Small intestine (tissue), 7 donors: ENCODE data around the gene PLK4. TPM values are rescaled to one million over a fixed set of nuclear protein-coding genes. Genes with fewer than 3 reads are reported as not detected.
"Not testable (repeated sequence)": the region's sequence is repeated elsewhere in the genome, so short reads cannot be mapped to it uniquely, and the experiment has no call there.

Experiments
- DNase-seq, 2 donors: peaks; one replicate each; pipeline versions ENCODE4 v3.0.0 to v3.0.0-alpha.2; 2013
- FAIRE-seq: peaks from 2 replicates; lab custom pipeline; 2012; peaks lifted over from hg19 to GRCh38; lab: Jason Lieb, UNC
- H3K27ac ChIP-seq, 3 donors: one replicate each; pipeline ENCODE4 v1.5.1; 2013; ENCODE audit warnings: low read length in 2 of 3, mild to moderate bottlenecking in 2 of 3, control low read depth in 1 of 3, inconsistent platforms in 1 of 3, low read depth in 1 of 3, moderate library complexity in 1 of 3
- H3K27me3 ChIP-seq, 3 donors: one replicate each; pipeline ENCODE4 v1.6.1; 2013; ENCODE audit warnings: low read length in 3 of 3, inconsistent platforms in 1 of 3; ENCODE audit not compliant: control insufficient read depth in 3 of 3, insufficient read depth in 3 of 3
- H3K36me3 ChIP-seq, 3 donors: one replicate each; pipeline ENCODE4 v1.6.1; 2013; ENCODE audit warnings: low read length in 3 of 3, inconsistent platforms in 1 of 3, low read depth in 1 of 3, mild to moderate bottlenecking in 1 of 3, moderate library complexity in 1 of 3; ENCODE audit not compliant: control insufficient read depth in 3 of 3, insufficient read depth in 2 of 3
- H3K4me1 ChIP-seq, 3 donors: one replicate each; pipeline ENCODE4 v1.6.1; 2013; ENCODE audit warnings: low read length in 2 of 3, inconsistent platforms in 1 of 3, low read depth in 1 of 3, mild to moderate bottlenecking in 1 of 3, moderate library complexity in 1 of 3; ENCODE audit not compliant: control insufficient read depth in 3 of 3, insufficient read depth in 2 of 3
- H3K4me3 ChIP-seq, 3 donors: one replicate each; pipeline ENCODE4 v1.5.1; 2013; ENCODE audit warnings: low read length in 3 of 3, control low read depth in 1 of 3, inconsistent platforms in 1 of 3, low read depth in 1 of 3, mild to moderate bottlenecking in 1 of 3, moderate library complexity in 1 of 3
- H3K9me3 ChIP-seq, 2 donors: one replicate each; pipeline ENCODE4 v1.6.1; 2013; ENCODE audit warnings: low read depth in 1 of 2, low read length in 1 of 2; ENCODE audit not compliant: control insufficient read depth in 2 of 2, insufficient read depth in 1 of 2
- WGBS, 3 donors: extraction: QIAGEN DNeasy Blood & Tissue Kit; methylation state at CpG; one replicate each; pipeline ENCODE4 v1.1.7; 2013; 5-methylcytosine and 5-hydroxymethylcytosine counted together
- polyA plus RNA-seq, 4 donors: library from polyadenylated mRNA; stranded (reverse) in 3 of 4; unstranded in 1 of 4; fragments of 200-250 nt in 3 of 4; fragments of 120-200 nt in 1 of 4; gene quantifications; one replicate each; pipeline versions ENCODE4 v1.2.1 to v1.2.3, GENCODE V29; 2013
- donor health status: healthy with polysubstance abuse.
- donor health status: control.
- donor health status: control.
- donor health status: Bipolar disorder and iron deficiency.
- donor health status: healthy.

PLK4 gene
- polyA plus RNA-seq, 4 donors, result 1.1 to 9.5 (median 5.0) TPM

DNA sequence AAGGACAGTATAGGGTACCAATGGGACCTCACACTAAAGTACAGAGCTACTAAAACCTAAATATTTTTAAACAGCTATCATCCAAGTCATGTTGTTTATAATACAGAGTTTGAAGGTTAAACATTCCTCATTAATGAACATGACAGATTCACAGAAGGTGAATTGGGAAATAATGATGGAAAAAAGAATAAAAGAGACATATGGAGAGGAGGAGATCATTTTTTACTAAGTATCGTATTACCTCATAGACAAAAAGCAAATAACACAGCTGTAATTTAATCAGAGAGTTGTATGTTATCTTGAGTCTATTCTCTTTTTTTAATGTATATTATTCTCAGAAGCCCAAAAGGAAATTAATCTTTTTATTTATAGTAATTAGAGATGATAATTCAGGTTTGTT lies 7.9 kb downstream of the PLK4 start:
- Histone ChIP-seq H3K9me3 (no peaks in the 10 kb centered on the region), H3K36me3 (peaks cover 0 to 8% (median 3%) of the 10 kb centered on the region in 3 donors), H3K4me1 (no peaks in the 10 kb centered on the region), H3K4me3 (no peak overlapping the region), H3K27ac (no peak overlapping the region), H3K27me3 (no peaks in the 10 kb centered on the region)
- FAIRE-seq, result no peak
- no peak for DNase-seq
- WGBS, 3 donors, result 92 to 100% (median 97%) methylated on average over 1 of the region's 1 CpG

DNA sequence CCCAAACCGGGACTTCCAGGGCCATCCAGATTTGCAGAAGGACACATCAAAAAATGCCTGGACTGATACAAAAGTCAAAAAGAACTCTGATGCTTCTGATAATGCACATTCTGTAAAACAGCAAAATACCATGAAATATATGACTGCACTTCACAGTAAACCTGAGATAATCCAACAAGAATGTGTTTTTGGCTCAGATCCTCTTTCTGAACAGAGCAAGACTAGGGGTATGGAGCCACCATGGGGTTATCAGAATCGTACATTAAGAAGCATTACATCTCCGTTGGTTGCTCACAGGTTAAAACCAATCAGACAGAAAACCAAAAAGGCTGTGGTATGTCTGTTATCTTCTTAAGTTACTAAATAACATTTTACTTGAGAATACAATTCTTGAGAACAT lies 9.2 kb downstream of the PLK4 start:
- 87 to 96% (median 90%) methylated on average over 3 of the region's 3 CpGs for WGBS, 3 donors
- no peaks in the 10 kb centered on the region for H3K4me1 ChIP-seq
- H3K27me3 ChIP-seq, result no peaks in the 10 kb centered on the region
- FAIRE-seq (no peak), DNase-seq (no peak)
- H3K4me3 ChIP-seq, result no peak overlapping the region
- peaks cover 0 to 5% (median 3%) of the 10 kb centered on the region in 3 donors for H3K36me3 ChIP-seq
- H3K9me3 ChIP-seq, result no peaks in the 10 kb centered on the region
- H3K27ac ChIP-seq, result no peak overlapping the region

DNA sequence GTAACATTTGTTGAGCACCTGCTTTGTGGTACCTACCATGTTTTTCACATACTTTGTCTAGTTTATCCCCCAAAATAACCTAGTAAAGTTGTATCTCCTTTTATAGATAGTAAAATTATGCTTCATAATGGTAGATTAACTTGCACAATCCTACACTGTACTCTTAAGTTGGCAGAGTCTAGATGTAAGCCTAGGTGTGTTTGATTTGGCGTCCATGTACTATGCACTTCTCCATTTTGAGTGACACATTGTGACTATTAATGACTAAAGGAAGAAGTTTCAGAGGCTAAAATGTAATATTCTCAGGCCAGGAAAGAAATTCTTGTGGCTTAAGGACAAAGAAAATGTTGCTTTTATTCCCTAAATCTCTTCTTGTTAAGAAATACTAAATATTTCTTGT lies 15.4 kb downstream of the PLK4 start:
- DNase-seq (no peak), FAIRE-seq (no peak)
- 88 to 97% (median 90%) methylated on average over 1 of the region's 1 CpG for WGBS, 3 donors
- H3K27ac ChIP-seq, result no peak overlapping the region
- no peaks in the 10 kb centered on the region for H3K27me3 ChIP-seq
- H3K9me3 ChIP-seq, result no peaks in the 10 kb centered on the region
- no peak overlapping the region for H3K4me3 ChIP-seq
- peaks cover 0 to 5% (median 0%) of the 10 kb centered on the region in 3 donors for H3K36me3 ChIP-seq
- H3K4me1 ChIP-seq, result no peaks in the 10 kb centered on the region

DNA sequence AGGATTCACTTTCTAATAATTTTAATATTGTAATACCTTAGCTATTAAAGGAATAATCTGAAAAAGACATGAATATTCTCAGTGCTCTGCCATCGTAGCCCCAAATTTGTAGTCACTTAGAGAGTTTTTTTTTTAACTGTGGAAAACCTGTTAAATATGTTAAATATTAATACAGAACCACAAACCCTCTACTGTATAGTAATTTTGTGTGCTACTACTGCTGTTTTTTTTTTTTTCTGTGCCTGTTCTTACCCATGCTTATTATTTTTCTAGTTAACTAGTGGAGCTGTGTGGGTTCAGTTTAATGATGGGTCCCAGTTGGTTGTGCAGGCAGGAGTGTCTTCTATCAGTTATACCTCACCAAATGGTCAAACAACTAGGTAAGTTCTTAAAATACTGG lies 15.8 kb downstream of the PLK4 start:
- H3K9me3 ChIP-seq, result no peaks in the 10 kb centered on the region
- no peaks in the 10 kb centered on the region for H3K4me1 ChIP-seq
- no peak overlapping the region for H3K27ac ChIP-seq
- no peak overlapping the region for H3K4me3 ChIP-seq
- FAIRE-seq (no peak), DNase-seq (no peak)
- WGBS, 3 donors, result 95 to 100% (median 96%) methylated on average over 1 of the region's 1 CpG
- peaks cover 0 to 5% (median 0%) of the 10 kb centered on the region in 3 donors for H3K36me3 ChIP-seq
- no peaks in the 10 kb centered on the region for H3K27me3 ChIP-seq

DNA sequence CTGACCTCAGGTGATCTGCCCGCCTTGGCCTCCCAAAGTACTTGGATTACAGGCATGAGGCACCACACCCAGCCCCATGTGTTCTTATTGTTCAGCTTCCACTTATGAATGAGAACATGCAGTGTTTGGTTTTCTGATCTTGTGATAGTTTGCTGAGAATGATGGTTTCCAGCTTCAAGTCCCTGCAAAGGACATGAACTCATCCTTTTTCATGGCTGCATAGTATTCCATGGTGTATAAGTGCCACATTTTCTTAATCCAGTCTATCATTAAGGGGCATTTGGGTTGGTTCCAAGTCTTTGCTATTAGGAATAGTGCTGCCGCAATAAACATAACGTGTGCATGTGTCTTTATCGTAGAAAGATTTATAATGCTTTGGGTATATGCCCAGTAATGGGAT lies 19.0 kb downstream of the PLK4 start:
- not testable (repeated sequence) for H3K9me3 ChIP-seq, H3K4me1 ChIP-seq, FAIRE-seq, H3K4me3 ChIP-seq, H3K27ac ChIP-seq, DNase-seq, H3K36me3 ChIP-seq, H3K27me3 ChIP-seq
- 93 to 98% (median 98%) methylated on average over 4 of the region's 4 CpGs for WGBS, 3 donors

DNA sequence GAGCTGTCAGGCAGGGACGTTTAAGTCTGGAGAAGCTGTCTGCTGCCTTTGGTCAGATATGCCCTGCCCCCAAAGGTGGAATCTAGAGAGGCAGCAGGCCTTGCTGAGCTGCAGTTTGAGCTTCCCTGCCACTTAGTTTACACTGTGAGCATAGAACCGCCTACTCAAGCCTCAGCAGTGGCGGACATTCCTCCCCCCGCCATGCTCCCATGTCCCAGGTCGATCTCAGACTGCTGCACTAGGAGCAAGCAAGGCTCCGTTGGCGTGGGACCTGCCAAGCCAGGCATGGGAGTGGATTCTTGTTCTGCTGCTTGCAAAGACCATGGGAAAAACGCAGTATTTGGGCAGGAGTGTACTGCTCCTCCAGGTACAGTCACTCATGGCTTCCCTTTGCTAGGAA lies 24.3 kb downstream of the PLK4 start:
- Histone ChIP-seq H3K27me3 (no peaks in the 10 kb centered on the region), H3K36me3 (no peaks in the 10 kb centered on the region), H3K4me1 (no peaks in the 10 kb centered on the region), H3K9me3 (no peaks in the 10 kb centered on the region), H3K4me3 (no peak overlapping the region), H3K27ac (no peak overlapping the region)
- WGBS, 3 donors, result 84 to 87% (median 84%) methylated on average over 8 of the region's 8 CpGs
- FAIRE-seq (no peak), DNase-seq (no peak)

DNA sequence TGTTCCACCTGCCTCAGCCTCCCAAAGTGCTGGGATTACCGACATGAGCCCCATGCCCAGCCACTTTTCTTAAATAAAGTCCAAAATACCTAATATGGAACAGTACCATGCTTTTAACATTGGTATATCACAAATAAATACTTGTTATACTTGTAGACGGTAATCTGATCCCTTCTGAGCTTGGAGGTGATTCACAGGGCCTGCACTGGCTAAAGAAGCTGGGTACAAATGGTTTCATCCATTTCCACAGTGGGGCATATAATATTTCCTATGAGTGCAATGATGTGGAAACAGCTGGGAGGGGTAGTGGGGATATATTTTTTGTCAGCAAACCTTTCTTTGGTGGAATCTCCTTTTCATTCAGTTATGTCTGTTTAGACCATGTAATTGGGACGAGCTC lies 35.8 kb downstream of the PLK4 start:
- DNase-seq, result no peak

DNA sequence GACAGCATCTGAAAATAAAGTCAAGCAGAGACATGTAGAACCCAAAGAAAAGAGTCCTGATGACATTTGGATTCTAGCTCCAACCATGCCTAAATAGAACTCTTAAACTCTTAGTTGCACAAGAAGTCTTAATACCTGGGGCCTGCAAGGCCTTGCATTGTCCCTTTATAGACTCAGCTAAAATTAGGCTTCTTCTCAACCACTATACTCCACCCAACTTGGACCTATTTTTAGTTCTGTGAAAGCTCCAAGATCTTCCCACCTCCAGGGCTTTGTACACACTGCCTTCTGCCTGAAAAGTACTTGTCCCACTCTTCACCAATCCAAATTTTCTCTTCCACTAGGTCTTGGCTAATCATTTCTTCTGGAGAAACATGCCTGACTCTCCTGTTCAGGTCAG lies 36.5 kb downstream of the PLK4 start:
- no peak for DNase-seq
- H3K4me1 ChIP-seq, result no peaks in the 10 kb centered on the region
- H3K27me3 ChIP-seq, result no peaks in the 10 kb centered on the region
- no peaks in the 10 kb centered on the region for H3K9me3 ChIP-seq
- no peak overlapping the region for H3K4me3 ChIP-seq
- no peak overlapping the region for H3K27ac ChIP-seq
- peaks cover 2 to 12% (median 11%) of the 10 kb centered on the region in 3 donors for H3K36me3 ChIP-seq
- FAIRE-seq, result no peak

More for the DNA sequence above, 35.8 kb downstream of the PLK4 start:
- no peaks in the 10 kb centered on the region for H3K4me1 ChIP-seq
- WGBS, 3 donors, result 88 to 95% (median 95%) methylated on average over 3 of the region's 3 CpGs
- no peaks in the 10 kb centered on the region for H3K27me3 ChIP-seq
- no peaks in the 10 kb centered on the region for H3K9me3 ChIP-seq
- no peak overlapping the region for H3K27ac ChIP-seq
- no peak overlapping the region for H3K4me3 ChIP-seq
- no peak for FAIRE-seq
- H3K36me3 ChIP-seq, result peaks cover 2 to 12% (median 11%) of the 10 kb centered on the region in 3 donors

DNA sequence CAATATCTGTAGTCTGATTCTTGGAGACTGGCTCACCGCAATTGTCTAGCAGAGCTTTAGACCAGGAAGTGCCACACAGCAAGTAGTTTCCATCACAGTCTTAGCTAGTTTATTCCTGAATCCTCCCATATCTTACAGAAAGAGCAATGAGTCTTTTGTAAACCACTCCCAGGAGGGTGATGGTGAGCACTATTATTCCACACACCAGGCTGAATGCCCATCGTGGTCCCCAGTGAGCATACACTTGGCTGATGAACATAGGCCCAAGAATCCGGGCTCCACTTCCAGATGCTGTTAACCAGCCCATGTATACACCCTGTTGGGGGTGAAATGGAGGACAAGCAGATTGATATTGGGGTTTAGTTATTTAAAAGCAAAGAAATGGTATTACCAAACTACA lies 39.8 kb downstream of the PLK4 start:
- DNase-seq (no peak), FAIRE-seq (no peak)
- WGBS, 3 donors, result 92 to 99% (median 99%) methylated on average over 3 of the region's 3 CpGs

More for the DNA sequence above, 39.8 kb downstream of the PLK4 start:
- Histone ChIP-seq H3K4me3 (no peak overlapping the region), H3K27ac (no peak overlapping the region), H3K4me1 (no peaks in the 10 kb centered on the region), H3K9me3 (no peaks in the 10 kb centered on the region), H3K36me3 (peaks cover 2 to 12% (median 11%) of the 10 kb centered on the region in 3 donors), H3K27me3 (no peaks in the 10 kb centered on the region)
